GM19035 (cell line): Measurements from ENCODE around the gene ADM5.

Experiments
- ATAC-seq: cut with Tn5 transposase; IDR thresholded peaks from one replicate; pipeline ENCODE4 v1.9.1; 2021; ENCODE audit not compliant: unreplicated experiment

The ADM5 gene

DNA sequence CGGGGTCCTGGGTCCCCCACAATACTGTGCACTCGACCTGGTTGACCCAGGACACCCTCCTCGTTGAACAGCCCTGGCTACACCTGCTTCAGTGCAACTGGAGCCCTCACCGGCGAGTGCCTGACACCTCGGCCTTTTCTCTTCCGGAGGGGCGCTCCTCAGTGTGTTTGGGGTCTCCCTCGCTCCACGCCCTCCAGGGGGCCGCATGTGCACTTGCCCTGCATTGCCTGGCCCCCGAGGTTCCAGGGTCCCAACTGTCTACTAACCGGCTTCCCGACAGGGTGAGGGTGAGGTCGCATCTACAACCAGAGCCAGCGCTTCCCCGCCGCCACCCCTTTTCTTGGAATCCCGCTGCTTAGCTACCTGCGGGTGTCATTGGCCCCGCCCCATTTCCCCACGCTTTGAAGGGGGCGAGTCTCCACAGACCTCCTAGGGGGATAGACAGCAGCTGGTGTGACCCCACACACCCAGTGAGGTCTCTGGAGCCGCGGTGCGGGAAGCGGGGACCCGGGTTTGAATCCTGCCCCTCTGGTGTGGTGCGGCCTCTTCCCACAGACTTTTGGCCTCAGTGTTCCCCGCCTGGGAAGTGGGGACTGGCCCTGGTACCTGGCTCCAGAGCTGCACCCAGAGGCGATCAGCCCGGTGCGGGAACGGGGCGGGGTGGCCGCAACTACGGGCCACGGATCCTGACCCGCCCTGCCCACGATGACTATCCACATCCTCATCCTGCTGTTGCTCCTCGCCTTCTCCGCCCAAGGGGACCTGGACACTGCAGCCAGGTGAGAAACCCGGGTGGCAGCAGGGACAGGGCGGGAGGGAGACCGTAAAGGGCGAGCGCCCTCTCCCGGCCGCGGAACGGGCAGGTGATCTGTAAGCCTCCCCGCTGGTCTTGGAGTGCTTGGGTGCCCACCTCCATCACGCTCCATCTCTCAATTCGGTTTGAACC lies at the start of gene ADM5:
Gene ADM5 (plus strand): TSS at position 462 of the 946 bp plus-strand sequence. CDS start 244 bp downstream, at position 706.
- no peak for ATAC-seq

DNA sequence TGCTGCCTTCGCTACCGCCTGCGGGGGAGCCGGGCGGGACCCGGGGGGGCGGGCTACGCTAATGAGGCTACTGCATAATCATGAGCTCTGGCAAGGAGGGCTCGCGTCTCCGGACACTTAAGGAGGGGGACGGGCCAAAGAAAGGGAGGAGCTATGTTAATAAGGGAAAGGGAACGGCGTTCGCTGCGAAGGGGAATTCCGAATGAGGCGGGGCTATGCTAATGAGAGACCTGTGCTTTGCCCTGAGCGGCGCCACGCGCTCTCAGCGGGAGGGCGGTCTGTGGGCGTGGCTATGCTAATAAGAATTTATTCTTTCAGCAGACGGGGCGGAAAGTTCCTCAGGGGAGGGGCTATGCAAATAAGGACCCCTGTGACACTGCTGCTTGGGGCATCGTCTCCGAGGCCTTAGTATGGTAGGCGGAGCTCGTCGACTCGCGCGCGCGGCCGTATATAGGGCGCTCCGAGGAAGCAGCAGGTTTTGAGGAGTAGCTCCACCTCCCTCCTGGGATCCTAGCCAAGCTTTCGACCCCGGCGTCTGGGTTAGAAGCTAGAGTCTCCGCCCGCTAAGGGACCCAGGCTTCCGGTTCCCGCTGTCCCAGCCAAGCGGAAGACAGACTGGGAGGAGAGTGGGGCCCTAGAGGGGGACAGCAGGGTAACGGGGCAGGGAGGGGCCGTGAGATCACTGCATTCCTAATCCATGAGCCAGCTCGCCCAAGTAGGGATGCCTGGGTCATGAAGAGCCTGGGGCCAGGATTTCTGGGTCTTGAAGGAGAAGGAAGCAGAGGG lies 49.1 kb upstream of the ADM5 start, which contains the start of gene RRAS:
Gene RRAS (minus strand): TSS at position 31 of the 786 bp plus-strand sequence. CDS start 45 bp downstream, outside the sequence.
- ATAC-seq, result peak; percentile 53

GRCh38 chr19:49641688-49642491 lies 47.5 kb upstream of the ADM5 start, which contains the start of gene SCAF1:
Gene SCAF1 (plus strand): TSS chr19:49642209. CDS start chr19:49645027, 2,818 bp downstream.
- peak; percentile 63 for ATAC-seq

- no peak for ATAC-seq
These were observed 46.8 kb upstream of the ADM5 start for GRCh38 chr19:49642492-49643035.

GRCh38 chr19:49643466-49643865 lies 45.9 kb upstream of the ADM5 start:
- no peak for ATAC-seq

GRCh38 chr19:49645592-49645991 lies 43.8 kb upstream of the ADM5 start:
- no peak for ATAC-seq

DNA sequence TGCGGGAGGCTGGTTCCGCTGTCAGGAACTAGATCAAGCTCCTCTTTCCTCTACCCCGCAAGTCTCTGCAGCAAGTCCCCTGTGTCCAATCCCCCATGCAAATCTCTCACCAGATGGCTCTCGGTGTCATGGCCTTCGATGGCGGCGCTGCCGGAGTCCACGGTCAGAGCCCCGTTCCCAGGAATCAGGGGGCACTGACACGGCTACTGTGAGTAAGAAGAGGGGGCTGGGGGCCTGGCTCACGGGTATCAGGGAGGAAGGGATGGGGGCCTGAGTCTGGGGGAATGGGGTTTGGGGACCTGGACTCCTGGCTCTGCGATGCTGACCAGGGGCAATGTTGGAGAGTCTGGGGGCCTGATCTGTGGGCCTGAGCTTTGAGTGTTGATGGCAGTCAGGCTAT lies 43.4 kb upstream of the ADM5 start:
- no peak for ATAC-seq

DNA sequence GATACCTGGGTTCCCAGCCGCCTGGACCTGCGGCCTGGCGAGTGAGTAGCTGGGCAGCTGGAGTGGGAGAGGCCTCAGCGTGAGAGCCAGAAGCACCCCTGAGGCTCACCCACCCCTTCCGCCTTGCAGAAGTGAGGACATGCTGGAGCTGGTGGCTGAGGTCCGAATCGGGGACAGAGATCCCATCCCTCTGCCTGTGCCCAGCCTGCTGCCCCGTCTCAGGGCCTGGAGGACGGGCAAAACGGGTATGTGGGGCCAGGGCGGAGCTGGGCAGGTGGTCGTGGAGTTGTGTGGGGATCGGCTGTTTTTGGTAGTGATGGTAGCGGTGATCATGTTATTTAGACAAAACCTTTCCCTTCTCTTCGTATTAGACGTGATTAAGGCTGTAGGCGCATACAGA lies 42.8 kb upstream of the ADM5 start:
- ATAC-seq, result no peak

GRCh38 chr19:49651029-49651819 lies 38.2 kb upstream of the ADM5 start:
- no peak for ATAC-seq

DNA sequence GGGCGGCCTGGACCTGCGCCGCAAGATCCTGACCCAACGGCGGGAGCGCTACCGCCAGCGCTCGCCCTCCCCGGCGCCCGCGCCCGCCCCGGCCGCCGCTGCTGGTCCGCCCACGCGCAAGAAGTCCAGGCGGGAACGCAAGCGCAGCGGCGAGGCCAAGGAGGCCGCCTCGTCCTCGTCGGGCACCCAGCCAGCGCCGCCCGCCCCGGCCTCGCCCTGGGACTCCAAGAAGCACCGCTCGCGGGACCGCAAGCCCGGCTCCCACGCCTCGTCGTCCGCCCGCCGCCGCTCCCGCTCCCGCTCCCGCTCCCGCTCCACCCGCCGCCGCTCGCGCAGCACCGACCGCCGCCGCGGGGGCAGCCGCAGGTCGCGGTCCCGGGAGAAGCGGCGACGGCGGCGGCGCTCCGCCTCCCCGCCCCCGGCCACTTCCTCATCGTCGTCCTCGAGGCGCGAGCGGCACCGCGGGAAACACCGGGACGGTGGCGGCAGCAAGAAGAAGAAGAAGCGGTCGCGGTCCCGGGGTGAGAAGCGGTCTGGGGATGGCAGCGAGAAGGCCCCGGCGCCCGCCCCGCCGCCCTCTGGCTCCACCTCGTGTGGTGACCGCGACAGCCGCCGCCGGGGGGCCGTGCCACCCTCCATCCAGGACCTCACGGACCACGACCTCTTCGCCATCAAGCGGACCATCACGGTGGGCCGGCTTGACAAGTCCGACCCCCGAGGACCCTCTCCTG lies 37.4 kb upstream of the ADM5 start:
- ATAC-seq, result no peak

DNA sequence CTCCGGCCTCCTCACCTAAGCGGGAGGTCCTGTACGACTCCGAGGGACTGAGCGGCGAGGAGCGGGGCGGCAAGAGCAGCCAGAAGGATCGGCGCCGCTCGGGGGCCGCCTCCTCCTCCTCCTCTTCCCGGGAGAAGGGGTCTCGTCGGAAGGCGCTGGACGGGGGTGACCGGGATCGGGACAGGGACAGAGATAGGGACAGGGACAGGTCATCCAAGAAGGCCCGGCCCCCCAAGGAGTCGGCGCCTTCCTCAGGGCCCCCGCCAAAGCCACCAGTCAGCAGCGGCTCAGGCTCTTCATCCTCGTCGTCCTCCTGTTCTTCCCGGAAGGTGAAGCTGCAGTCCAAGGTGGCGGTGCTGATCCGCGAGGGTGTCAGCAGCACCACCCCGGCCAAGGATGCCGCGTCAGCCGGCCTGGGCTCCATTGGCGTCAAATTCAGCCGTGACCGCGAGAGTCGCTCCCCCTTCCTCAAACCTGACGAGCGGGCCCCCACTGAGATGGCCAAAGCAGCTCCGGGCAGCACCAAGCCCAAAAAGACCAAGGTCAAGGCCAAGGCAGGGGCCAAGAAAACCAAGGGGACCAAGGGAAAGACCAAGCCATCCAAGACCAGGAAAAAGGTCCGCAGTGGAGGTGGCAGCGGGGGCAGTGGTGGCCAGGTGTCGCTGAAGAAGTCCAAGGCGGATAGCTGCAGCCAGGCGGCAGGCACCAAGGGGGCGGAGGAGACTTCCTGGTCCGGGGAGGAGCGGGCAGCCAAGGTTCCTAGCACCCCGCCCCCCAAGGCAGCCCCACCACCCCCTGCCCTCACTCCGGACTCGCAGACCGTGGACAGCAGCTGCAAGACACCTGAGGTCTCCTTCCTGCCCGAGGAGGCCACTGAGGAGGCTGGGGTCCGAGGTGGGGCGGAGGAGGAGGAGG lies 36.6 kb upstream of the ADM5 start:
- no peak for ATAC-seq

GRCh38 chr19:49653466-49653806 lies 36.0 kb upstream of the ADM5 start:
- no peak for ATAC-seq

DNA sequence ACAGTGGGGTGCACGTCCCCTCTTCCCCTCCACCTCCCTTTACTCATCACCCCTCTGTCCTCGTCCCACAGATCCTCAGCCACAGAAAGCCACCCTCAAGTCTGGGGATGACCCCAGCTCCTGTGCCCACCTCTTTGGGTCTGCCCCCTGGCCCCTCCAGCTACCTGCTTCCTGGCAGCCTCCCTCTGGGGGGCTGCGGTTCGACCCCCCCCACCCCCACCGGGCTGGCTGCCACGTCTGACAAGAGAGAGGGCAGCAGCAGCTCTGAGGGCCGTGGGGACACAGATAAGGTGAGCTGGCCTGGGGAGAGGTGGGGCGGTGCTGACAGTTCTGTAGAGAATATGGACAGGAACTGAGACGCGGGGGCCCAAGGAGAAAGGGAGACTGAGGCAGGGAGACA lies 34.8 kb upstream of the ADM5 start:
- no peak for ATAC-seq

DNA sequence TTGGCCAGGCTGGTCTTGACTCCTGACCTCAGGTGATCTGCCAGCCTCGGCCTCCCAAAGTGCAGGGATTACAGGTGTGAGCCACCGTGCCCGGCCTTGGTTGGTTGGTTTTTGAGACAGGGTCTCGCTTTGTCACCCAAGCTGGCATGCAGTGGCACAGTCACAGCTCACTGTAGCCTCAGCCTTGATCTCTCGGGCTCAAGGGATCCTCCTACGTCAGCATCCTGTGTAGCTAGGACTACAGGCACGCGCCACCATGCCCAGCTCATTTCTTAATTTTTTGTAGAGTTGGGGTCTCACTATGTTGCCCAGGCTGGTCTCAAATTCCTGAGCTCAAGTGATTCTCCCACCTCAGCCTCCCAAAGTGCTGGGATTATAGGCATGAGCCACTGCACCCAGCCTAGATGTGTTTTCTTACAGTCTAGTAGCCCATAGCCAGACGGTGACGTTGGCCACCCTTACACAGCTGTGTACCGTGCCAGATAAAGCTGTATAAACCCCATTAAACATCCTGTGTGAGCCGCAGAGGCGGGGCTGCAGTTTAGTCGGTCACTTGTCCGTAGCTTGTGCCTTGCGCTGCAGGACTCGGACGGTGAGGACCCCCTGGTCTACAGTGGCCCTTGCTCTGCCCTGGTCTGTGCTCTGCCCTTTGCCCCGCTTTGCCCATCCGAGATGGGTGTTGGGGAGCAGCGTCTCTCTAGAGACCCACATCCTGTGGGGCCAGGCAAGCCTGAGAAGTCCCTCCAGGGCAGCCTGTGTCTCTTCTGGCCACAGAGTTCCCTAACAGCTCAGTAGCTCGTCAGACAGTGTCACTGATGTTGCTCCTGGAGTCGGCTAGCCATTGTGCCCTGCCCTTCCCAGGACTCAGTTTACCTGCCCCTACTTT lies 33.6 kb upstream of the ADM5 start:
- ATAC-seq, result no peak

DNA sequence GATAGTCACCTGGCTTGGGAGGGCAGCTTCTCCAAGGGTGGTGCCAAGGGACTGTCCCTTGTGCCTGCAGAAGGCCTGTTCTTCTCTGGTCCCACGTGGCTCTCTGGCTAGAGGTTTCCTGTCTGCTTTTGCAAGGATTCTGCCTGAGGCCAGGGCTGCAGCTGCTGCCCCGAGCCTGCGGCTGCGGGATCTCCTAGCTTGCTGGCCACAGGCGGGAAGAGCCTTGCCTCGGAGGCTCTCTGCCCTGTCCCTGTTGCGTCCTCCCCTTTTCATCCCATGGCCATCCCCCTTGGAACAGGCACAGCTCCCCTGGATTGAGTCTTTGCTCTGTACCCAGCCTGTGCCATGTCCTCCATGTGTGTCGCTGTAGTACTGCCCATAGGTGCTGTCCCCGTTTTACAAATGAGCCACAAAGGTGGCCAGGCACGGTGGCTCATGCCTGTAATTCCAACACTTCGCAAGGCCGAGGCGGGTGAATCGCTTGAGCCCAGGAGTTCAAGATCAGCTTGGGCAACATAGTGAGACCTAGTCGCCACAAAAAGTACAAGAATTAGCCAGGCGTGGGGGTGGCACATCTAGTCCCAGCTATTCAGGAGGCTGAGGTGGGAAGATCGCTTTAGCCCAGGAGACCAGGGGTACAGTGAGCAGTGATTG lies 32.8 kb upstream of the ADM5 start:
- ATAC-seq, result no peak

- no peak for ATAC-seq
These were observed 31.8 kb upstream of the ADM5 start for GRCh38 chr19:49657493-49658138.
